ENCODE data around the gene CBFA2T2. TPM values are rescaled to one million over a fixed set of nuclear protein-coding genes. Genes with fewer than 3 reads are reported as not detected.

CBFA2T2 gene
- total and polyA plus RNA-seq, 2 of the 4 experiments (the other 2 are of a cell fraction), result 3.8 to 6.2 TPM

GRCh38 chr20:33555755-33556154 is 65.9 kb downstream of the CBFA2T2 start:
- H2AFZ ChIP-seq (replicated peaks; ENCODE audit: low read length, poor library complexity), result no peak overlapping the region
- H2BK15ac ChIP-seq (ENCODE audit: low read depth, low read length), result peak overlapping the region; percentile 44; the same call in 1 of the 3 replicates
- peaks cover 13% of the 10 kb centered on the region for H3K4me1 ChIP-seq (ENCODE audit: control insufficient read depth, insufficient read depth, low read length)
- no peak overlapping the region for H3K4me3 ChIP-seq (ENCODE audit: insufficient read depth, low read depth, low read length)
- H3K27me3 ChIP-seq (ENCODE audit: control insufficient read depth, insufficient read depth, low read length), result no peaks in the 10 kb centered on the region
- dilution Hi-C loops (cut with HindIII; ENCODE audit: low sequenced_read_pairs, unreplicated experiment), result no loop called here
- no peaks in the 10 kb centered on the region for H3K9me3 ChIP-seq (ENCODE audit: control insufficient read depth, insufficient read depth, low read length)
- ChIA-PET POLR2A (ENCODE audit: unreplicated experiment) (no interaction called here), CTCF (no interaction called here)
- H4K5ac ChIP-seq (ENCODE audit: low read depth, low read length), result peak overlapping the region; percentile 86; the same call in 1 of the 2 replicates
- H4K20me1 ChIP-seq (ENCODE audit: insufficient read depth, low read length), result no peaks in the 10 kb centered on the region
- H3K14ac ChIP-seq (replicated peaks; ENCODE audit: low read depth, low read length), result peak overlapping the region; percentile 22; the same call in 1 of the 2 replicates
- peak overlapping the region in 1 of 2 experiments; percentile 6; a peak in 1 of 4 replicates for H4K8ac ChIP-seq (ENCODE audit: low read depth in 2 of 2, low read length in 2 of 2)
- H4K91ac ChIP-seq (ENCODE audit: insufficient read depth, low read depth, low read length), result peak overlapping the region; percentile 28; the same call in 1 of the 2 replicates
- no TSS peak for BruUV-seq (replicated peaks)
- H3K56ac ChIP-seq (ENCODE audit: extremely low read depth, insufficient read depth, low read length), result no peak overlapping the region
- H3K18ac ChIP-seq (ENCODE audit: low read depth, low read length), result peak overlapping the region; percentile 90; the same call in 1 of the 2 replicates
- intact Hi-C loops (cut with micrococcal nuclease), result no loop called here
- peak overlapping the region; percentile 70 for H2AK5ac ChIP-seq (ENCODE audit: low read depth, low read length)
- in situ Hi-C loops (cut with MboI; ENCODE audit: low sequenced_read_pairs), result no loop called here
- H2BK120ac ChIP-seq (ENCODE audit: low read depth, low read length), result peak overlapping the region; percentile 54
- H3K9me1 ChIP-seq (ENCODE audit: insufficient read depth, low read length), result peaks cover 4% of the 10 kb centered on the region; the same call in 1 of the 2 replicates
- no CpG with 5 or more reads among the region's 3 CpGs for whole genome bisulfite sequencing, 2 experiments (ENCODE audit: extremely low coverage in 2 of 2, insufficient read length in 1 of 2)
- peak overlapping the region; percentile 99 for H2BK5ac ChIP-seq (ENCODE audit: low read depth, low read length, poor library complexity, severe bottlenecking)
- H3K36me3 ChIP-seq (ENCODE audit: control insufficient read depth, insufficient read depth, low read length), result peaks cover under 1% of the 10 kb centered on the region; the same call in 1 of the 2 replicates
- H3K27ac ChIP-seq (ENCODE audit: insufficient read depth, low read length), result peak overlapping the region; percentile 80
- no peak for DNase-seq
- no peak overlapping the region for H3K9ac ChIP-seq (ENCODE audit: low read depth, low read length)
- ATAC-seq (ENCODE audit: low read depth), result no peak
- peak overlapping the region; percentile 9; the same call in 1 of the 2 replicates for H2BK20ac ChIP-seq (ENCODE audit: low read depth, low read length)
- no peak overlapping the region for H2AK9ac ChIP-seq (replicated peaks; ENCODE audit: low read depth, low read length, poor library complexity)
- 0 out of 2 replicates have a peak overlapping the region, but pooled peaks have one; percentile 2 for H3K4me2 ChIP-seq (ENCODE audit: low read depth, low read length)
- peaks cover 7 to 41% of the 10 kb centered on the region in 2 experiments for H3K79me1 ChIP-seq (ENCODE audit: low read depth in 1 of 2, low read length in 2 of 2)
- TF ChIP-seq RFX5 (IDR thresholded peaks at IDR 0.05; ENCODE audit: low read depth, low read length) (no peak), RCOR1 (IDR thresholded peaks at IDR 0.05; ENCODE audit: insufficient replicate concordance, low read length) (no peak), NFE2L2 (IDR thresholded peaks at IDR 0.05; ENCODE audit: low read depth, low read length) (no peak), CEBPB (IDR thresholded peaks at IDR 0.05; ENCODE audit: low read depth, low read length) (no peak), SMC3 (IDR thresholded peaks at IDR 0.05; ENCODE audit: low read depth, low read length) (no peak)
- peak overlapping the region; percentile 26 for H3K4ac ChIP-seq (ENCODE audit: low read depth, low read length)
- no peak overlapping the region; the same call in 1 of the 2 replicates for H3K23ac ChIP-seq (ENCODE audit: low read depth, low read length)

Data from IMR-90 (cell line).